HepG2 (cell line): ENCODE results near the gene TRIP6. TPM values are rescaled to one million over a fixed set of nuclear protein-coding genes. Genes with fewer than 3 reads are reported as not detected.

ENCODE experiments used
- ATAC-seq: fragments of 200-7000 bp; cut with Tn5 transposase; 3 replicates; pipeline ENCODE4 v1.9.1; 2020; ENCODE audit warnings: mild to moderate bottlenecking, moderate library complexity
- BruUV-seq: library from RNA; stranded (reverse); fragments of 400-500 nt; replicated peaks from 2 replicates; lab custom pipeline; 2021; lab: Mats Ljungman, UMichigan
- CTCF ChIA-PET: fragments of 300-600 bp; formaldehyde crosslinking; extraction: SDS; loops from one replicate; lab custom pipeline; 2021; ENCODE audit warnings: low total read pairs, inconsistent platforms, low intra/inter-chr PET ratio; lab: Yijun Ruan, JAX
- POLR2A ChIA-PET: fragments of 350-600 bp; sonication (Branson Sonifier 250); formaldehyde crosslinking; loops from one replicate; lab custom pipeline; 2020; ENCODE audit warnings: antibody characterized with exemption, inconsistent platforms; lab: Yijun Ruan, JAX
- DNase-seq: peaks from one replicate; pipeline ENCODE4 v3.0.0-alpha.2; 2015; ENCODE audit warnings: low spot score
- FAIRE-seq: peaks from 3 replicates; lab custom pipeline; 2011; peaks lifted over from hg19 to GRCh38; lab: Jason Lieb, UNC
- H2AFZ ChIP-seq: one replicate; pipeline ENCODE4 v1.6.1; 2011; ENCODE audit warnings: low read length, inconsistent platforms
- H3K27ac ChIP-seq: fragments of 300-600 bp; 3 replicates; pipeline ENCODE4 v1.8.0; 2011; ENCODE audit warnings: mixed run types, mild to moderate bottlenecking, mixed read lengths, low read length, inconsistent platforms; ENCODE audit not compliant: insufficient read depth; ENCODE audit errors: extremely low read length
- H3K27me3 ChIP-seq, 2 experiments: fragments of 200-600 bp in 1 of 2; 2 replicates in 1 of 2; 3 replicates in 1 of 2; pipeline versions ENCODE4 v1.6.0 to v1.8.0; 2011; ENCODE audit warnings: low read length in 2 of 2, mild to moderate bottlenecking in 2 of 2, moderate library complexity in 2 of 2, inconsistent platforms in 1 of 2; ENCODE audit not compliant: insufficient read depth in 2 of 2, control insufficient read depth in 1 of 2
- H3K36me3 ChIP-seq, 2 experiments: fragments of 200-600 bp in 1 of 2; replicated peaks in 1 of 2; 2 replicates in 1 of 2; 3 replicates in 1 of 2; pipeline versions ENCODE4 v1.5.1 to v1.8.0; 2011; ENCODE audit warnings: low read length in 2 of 2, inconsistent platforms in 1 of 2; ENCODE audit not compliant: insufficient read depth in 2 of 2, control insufficient read depth in 1 of 2
- H3K4me1 ChIP-seq: 2 replicates; pipeline ENCODE4 v1.5.1; 2012; ENCODE audit warnings: low read length, inconsistent platforms; ENCODE audit not compliant: insufficient read depth
- H3K4me2 ChIP-seq: 2 replicates; pipeline ENCODE4 v1.6.0; 2011; ENCODE audit warnings: low read depth, low read length, inconsistent platforms
- H3K4me3 ChIP-seq, 3 experiments: fragments of 200-600 bp in 1 of 3; sonication (generic), shearing (Covaris generic) in 1 of 3; replicated peaks in 1 of 3; 2 replicates each; pipeline ENCODE4 v1.5.1; 2011 to 2016; ENCODE audit warnings: low read length in 3 of 3, inconsistent platforms in 2 of 3, low read depth in 2 of 3, mild to moderate bottlenecking in 2 of 3, control low read depth in 1 of 3, mixed read lengths in 1 of 3; ENCODE audit not compliant: insufficient read depth in 1 of 3
- H3K79me2 ChIP-seq: one replicate; pipeline ENCODE4 v1.6.1; 2011; ENCODE audit warnings: low read length, inconsistent platforms; ENCODE audit not compliant: insufficient read depth
- H3K9ac ChIP-seq: 2 replicates; pipeline ENCODE4 v1.6.0; 2011; ENCODE audit warnings: mild to moderate bottlenecking, low read depth, low read length, inconsistent platforms; ENCODE audit not compliant: insufficient read depth
- H3K9me3 ChIP-seq: 2 replicates; pipeline ENCODE4 v1.5.1; 2012; ENCODE audit warnings: mild to moderate bottlenecking, low read length
- H4K20me1 ChIP-seq: 2 replicates; pipeline ENCODE4 v1.6.0; 2011; ENCODE audit warnings: inconsistent platforms, mild to moderate bottlenecking, low read length, moderate library complexity; ENCODE audit not compliant: insufficient read depth
- BCL3 ChIP-seq: sonication (generic); formaldehyde crosslinking; IDR thresholded peaks from 2 replicates; pipeline ENCODE4 v1.5.1; 2020; ENCODE audit warnings: mild to moderate bottlenecking, missing genetic modification reagents, moderate library complexity
- CAMTA2 ChIP-seq: sonication (generic); formaldehyde crosslinking; IDR thresholded peaks from 2 replicates; pipeline ENCODE4 v1.4.0; 2020; ENCODE audit warnings: mild to moderate bottlenecking, missing genetic modification reagents, borderline replicate concordance
- ETV5 ChIP-seq: IDR thresholded peaks from 2 replicates; pipeline ENCODE4 v1.6.1; 2018; ENCODE audit warnings: missing biosample characterization, missing genetic modification reagents, inconsistent platforms, borderline replicate concordance
- GPN1 ChIP-seq: sonication (generic); formaldehyde crosslinking; IDR thresholded peaks from 2 replicates; pipeline ENCODE4 v1.5.1; 2020; ENCODE audit warnings: missing genetic modification reagents, borderline replicate concordance
- HNF4G ChIP-seq, 2 experiments: sonication (generic) in 1 of 2; formaldehyde crosslinking in 1 of 2; IDR thresholded peaks; 2 replicates each; pipeline versions ENCODE4 v1.4.0 to v1.6.1; 2011 to 2020; ENCODE audit warnings: borderline replicate concordance in 2 of 2, low read depth in 2 of 2, mild to moderate bottlenecking in 2 of 2, low read length in 1 of 2, missing genetic modification reagents in 1 of 2, moderate library complexity in 1 of 2
- HNRNPUL1 ChIP-seq: fragments of 200-400 bp; formaldehyde crosslinking; IDR thresholded peaks from 2 replicates; pipeline ENCODE4 v1.6.1; 2017; ENCODE audit warnings: low read depth, mild to moderate bottlenecking, low read length, moderate library complexity
- HOXA5 ChIP-seq: sonication (generic); formaldehyde crosslinking; IDR thresholded peaks from 2 replicates; pipeline ENCODE4 v1.4.0; 2020; ENCODE audit warnings: missing genetic modification reagents
- LBX2 ChIP-seq: sonication (generic); formaldehyde crosslinking; IDR thresholded peaks from 2 replicates; pipeline ENCODE4 v1.5.0; 2020; ENCODE audit warnings: missing genetic modification reagents, mild to moderate bottlenecking, borderline replicate concordance
- MAZ ChIP-seq, 2 experiments: sonication (generic) in 1 of 2; formaldehyde crosslinking in 1 of 2; IDR thresholded peaks; 2 replicates each; pipeline versions ENCODE4 v1.5.0 to v1.6.1; 2012 to 2020; ENCODE audit warnings: low read depth in 2 of 2, mild to moderate bottlenecking in 2 of 2, borderline replicate concordance in 1 of 2, improper control_type of control experiment in 1 of 2, low read length in 1 of 2, missing genetic modification reagents in 1 of 2, moderate library complexity in 1 of 2
- NR2F2 ChIP-seq: IDR thresholded peaks from 2 replicates; pipeline ENCODE4 v1.6.1; 2012; ENCODE audit warnings: low read depth, inconsistent platforms, borderline replicate concordance
- POLR2G ChIP-seq: fragments of 200-400 bp; formaldehyde crosslinking; IDR thresholded peaks from 2 replicates; pipeline ENCODE4 v1.6.1; 2018; ENCODE audit warnings: mild to moderate bottlenecking, low read depth, low read length, moderate library complexity
- RFX1 ChIP-seq: fragments of 450-650 bp; IDR thresholded peaks from 2 replicates; pipeline ENCODE4 v1.6.1; 2017
- SMAD3 ChIP-seq: sonication (generic); formaldehyde crosslinking; IDR thresholded peaks from 2 replicates; pipeline ENCODE4 v1.4.0; 2020; ENCODE audit warnings: missing genetic modification reagents
- WIZ ChIP-seq: sonication (generic); formaldehyde crosslinking; IDR thresholded peaks from 2 replicates; pipeline ENCODE4 v1.5.1; 2020; ENCODE audit warnings: mild to moderate bottlenecking, missing genetic modification reagents
- ZBTB10 ChIP-seq: sonication (generic); formaldehyde crosslinking; IDR thresholded peaks from 2 replicates; pipeline ENCODE4 v1.4.0; 2020; ENCODE audit warnings: missing genetic modification reagents, borderline replicate concordance
- ZNF33B ChIP-seq: sonication (generic); formaldehyde crosslinking; IDR thresholded peaks from 2 replicates; pipeline ENCODE4 v1.5.1; 2020; ENCODE audit warnings: mild to moderate bottlenecking, missing genetic modification reagents
- ZNF792 ChIP-seq: IDR thresholded peaks from 2 replicates; pipeline ENCODE4 v1.6.1; 2016
- ZNF883 ChIP-seq: sonication (generic); formaldehyde crosslinking; IDR thresholded peaks from 2 replicates; pipeline ENCODE4 v1.5.1; 2020; ENCODE audit warnings: mild to moderate bottlenecking, missing genetic modification reagents; ENCODE audit errors: not compliant biosample characterization
- WGBS: methylation state at CpG from one replicate; pipeline ENCODE4 v1.1.6; 2017; ENCODE audit warnings: low lambda C conversion rate; 5-methylcytosine and 5-hydroxymethylcytosine counted together
- in situ Hi-C: cut with HindIII; loops from 2 replicates; pipeline ENCODE4 v1.10.0; 2017; ENCODE audit warnings: low pct_unique_long_range_greater_than_20kb; ENCODE audit not compliant: extremely low pct_ligation_motif_present
- intact Hi-C: fragments of 100-400 bp; cut with micrococcal nuclease; formaldehyde crosslinking; loops from one replicate; pipeline ENCODE4 v1.10.0; 2022; ENCODE audit not compliant: unreplicated experiment
- polyA plus RNA-seq, 8 experiments: library from polyadenylated mRNA; depleted of rRNA in 3 of 8; stranded (reverse) in 7 of 8; unstranded in 1 of 8; fragments of >200 nt; fragmentation: Illumina TruSeq in 4 of 8; extraction: Trizol in 4 of 8; gene quantifications; 2 replicates each; pipeline versions ENCODE4 v1.2.1 to v1.2.3, GENCODE V29; 2011 to 2016; ENCODE audit warnings: low read depth in 4 of 8, missing spikeins in 1 of 8, mixed read lengths in 1 of 8; ENCODE audit not compliant: insufficient read depth in 1 of 8
- total RNA-seq, 5 experiments: library from RNA; depleted of rRNA; stranded (reverse); fragments of >200 nt; fragmentation: Illumina TruSeq; extraction: Trizol; gene quantifications; 2 replicates each; pipeline ENCODE4 v1.2.3, GENCODE V29; 2016; ENCODE audit warnings: low read depth in 1 of 5

Gene TRIP6
- total and polyA plus RNA-seq, 2 of the 13 experiments (the other 11 are each of a cell fraction or from before 2014, with no cell fraction given) = 0.34 to 0.38 TPM

GRCh38 chr7:100874577-100875355 lies 7.6 kb downstream of the TRIP6 start, which contains the start of gene SRRT:
Gene SRRT (plus strand): TSS chr7:100875103. CDS start chr7:100875591, 488 bp downstream.
- ATAC-seq (peak; percentile 94), DNase-seq (peak; percentile 94), FAIRE-seq (peak; percentile 97)
- H3K9ac ChIP-seq = peak within 1 kb of the TSS; percentile 91
- peaks cover 46% of the 10 kb centered on the region for H3K79me2 ChIP-seq
- intact Hi-C loops = loop anchor here (1.0 kb wide), 1 partner anchor 168 kb away; the partner anchor contains the start of gene POP7
- H3K4me3 ChIP-seq = peak within 1 kb of the TSS; percentile 84 to 89 (median 86)
- H4K20me1 ChIP-seq = peaks cover 20% of the 10 kb centered on the region
- peaks cover 1 to 26% of the 10 kb centered on the region in 2 experiments for H3K36me3 ChIP-seq
- H3K4me2 ChIP-seq = peak within 1 kb of the TSS; percentile 94
- peaks cover 45% of the 10 kb centered on the region for H3K4me1 ChIP-seq
- TSS peak; percentile 98 for BruUV-seq
- no peak within 1 kb of the TSS for H2AFZ ChIP-seq
- POLR2A ChIA-PET = interaction anchor here (0.5 to 2.6 kb wide), 37 partner anchors 11 to 446 kb away, joined by 3 to 141 read pairs (median 4); partner anchors contain the start of genes ACHE, EPHB4, FBXO24 and FIS1
- under 1% methylated on average over 31 of the region's 79 CpGs for WGBS
- H3K27ac ChIP-seq = peak within 1 kb of the TSS; percentile 87
- H3K27me3 ChIP-seq = peaks cover 0 to 2% of the 10 kb centered on the region in 2 experiments; a peak in 1 of 5 replicates
- CTCF ChIA-PET = no interaction called here
- no peaks in the 10 kb centered on the region for H3K9me3 ChIP-seq
- in situ Hi-C loops = loop anchor here (25.0 kb wide), 1 partner anchor 413 kb away; no protein-coding TSS in a partner anchor
- peak; percentile 92 for TF ChIP-seq ETV5
- TF ChIP-seq CAMTA2 = no peak
- TF ChIP-seq HOXA5 (CRISPR knock-in tag) = peak; percentile 76
- peak; percentile 60; the same call in 1 of the 2 replicates for TF ChIP-seq MAZ (IDR thresholded peaks at IDR 0.05; ENCODE audit: borderline replicate concordance, low read depth, low read length)
- peak; percentile 94 for TF ChIP-seq MAZ (CRISPR knock-in tag; IDR thresholded peaks at IDR 0.05; ENCODE audit: low read depth)
- TF ChIP-seq RFX1 = no peak
- TF ChIP-seq POLR2G = peak; percentile 96
- TF ChIP-seq HNRNPUL1 = no peak
- no peak for TF ChIP-seq GPN1 (CRISPR knock-in tag)
- no peak; the same call in 1 of the 2 replicates for TF ChIP-seq LBX2 (CRISPR knock-in tag)
- TF ChIP-seq SMAD3 (CRISPR knock-in tag) = no peak; the same call in 1 of the 2 replicates
- no peak; the same call in 1 of the 2 replicates for TF ChIP-seq HNF4G (IDR thresholded peaks at IDR 0.05; ENCODE audit: borderline replicate concordance, low read depth, low read length)
- TF ChIP-seq HNF4G (CRISPR knock-in tag; IDR thresholded peaks at IDR 0.05; ENCODE audit: borderline replicate concordance, low read depth) = peak; percentile 43; the same call in 1 of the 2 replicates
- peak; percentile 72 for TF ChIP-seq ZNF883 (CRISPR knock-in tag)
- TF ChIP-seq BCL3 (CRISPR knock-in tag) = no peak
- TF ChIP-seq ZNF33B (CRISPR knock-in tag) = no peak; the same call in 1 of the 2 replicates
- no peak for TF ChIP-seq ZNF792 (CRISPR knock-in tag)
- peak; percentile 17; the same call in 1 of the 2 replicates for TF ChIP-seq ZBTB10 (CRISPR knock-in tag)
- TF ChIP-seq WIZ (CRISPR knock-in tag) = peak; percentile 75; the same call in 1 of the 2 replicates
- no peak for TF ChIP-seq NR2F2
